Neural cell (in vitro differentiated cells): ENCODE data around the gene NUDT8.

Experiments
- EP300 ChIP-seq: fragments of 450-650 bp; conservative IDR thresholded peaks from 2 replicates; pipeline ENCODE4 v1.6.1; 2014; ENCODE audit warnings: antibody characterized with exemption, mild to moderate bottlenecking, moderate library complexity; ENCODE audit not compliant: poor library complexity, severe bottlenecking
- TF ChIP-seq, protein P1 (sequence below): fragments of 450-650 bp; IDR thresholded peaks from 2 replicates; pipeline ENCODE4 v1.5.1; 2014; ENCODE audit warnings: antibody characterized with exemption, mild to moderate bottlenecking, moderate library complexity; ENCODE audit not compliant: poor library complexity, severe bottlenecking

DNA sequence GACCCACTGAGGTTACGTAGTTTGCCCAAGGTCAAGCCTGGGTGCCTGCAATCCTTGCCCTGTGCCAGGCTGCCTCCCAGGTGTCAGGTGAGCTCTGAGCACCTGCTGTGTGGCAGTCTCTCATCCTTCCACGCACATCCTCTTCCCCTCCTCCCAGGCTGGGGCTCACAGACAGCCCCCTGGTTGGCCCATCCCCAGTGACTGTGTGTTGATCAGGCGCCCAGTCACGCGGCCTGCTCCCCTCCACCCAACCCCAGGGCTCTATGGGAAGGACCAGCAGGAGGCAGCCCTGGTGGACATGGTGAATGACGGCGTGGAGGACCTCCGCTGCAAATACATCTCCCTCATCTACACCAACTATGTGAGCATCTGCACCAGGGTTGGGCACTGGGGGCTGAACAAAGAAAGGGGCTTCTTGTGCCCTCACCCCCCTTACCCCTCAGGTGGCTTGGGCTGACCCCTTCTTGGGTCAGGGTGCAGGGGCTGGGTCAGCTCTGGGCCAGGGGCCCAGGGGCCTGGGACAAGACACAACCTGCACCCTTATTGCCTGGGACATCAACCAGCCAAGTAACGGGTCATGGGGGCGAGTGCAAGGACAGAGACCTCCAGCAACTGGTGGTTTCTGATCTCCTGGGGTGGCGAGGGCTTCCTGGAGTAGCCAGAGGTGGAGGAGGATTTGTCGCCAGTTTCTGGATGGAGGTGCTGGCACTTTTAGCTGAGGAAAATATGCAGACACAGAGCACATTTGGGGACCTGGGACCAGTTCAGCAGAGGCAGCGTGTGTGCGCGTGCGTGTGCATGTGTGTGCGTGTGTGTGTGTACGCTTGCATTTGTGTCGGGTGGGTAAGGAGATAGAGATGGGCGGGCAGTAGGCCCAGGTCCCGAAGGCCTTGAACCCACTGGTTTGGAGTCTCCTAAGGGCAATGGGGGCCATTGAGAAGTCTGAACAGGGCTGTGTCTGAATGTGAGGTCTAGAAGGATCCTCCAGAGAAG is 44.6 kb downstream of the NUDT8 start:
- no peak for TF ChIP-seq EP300
- TF ChIP-seq, protein P1, sequence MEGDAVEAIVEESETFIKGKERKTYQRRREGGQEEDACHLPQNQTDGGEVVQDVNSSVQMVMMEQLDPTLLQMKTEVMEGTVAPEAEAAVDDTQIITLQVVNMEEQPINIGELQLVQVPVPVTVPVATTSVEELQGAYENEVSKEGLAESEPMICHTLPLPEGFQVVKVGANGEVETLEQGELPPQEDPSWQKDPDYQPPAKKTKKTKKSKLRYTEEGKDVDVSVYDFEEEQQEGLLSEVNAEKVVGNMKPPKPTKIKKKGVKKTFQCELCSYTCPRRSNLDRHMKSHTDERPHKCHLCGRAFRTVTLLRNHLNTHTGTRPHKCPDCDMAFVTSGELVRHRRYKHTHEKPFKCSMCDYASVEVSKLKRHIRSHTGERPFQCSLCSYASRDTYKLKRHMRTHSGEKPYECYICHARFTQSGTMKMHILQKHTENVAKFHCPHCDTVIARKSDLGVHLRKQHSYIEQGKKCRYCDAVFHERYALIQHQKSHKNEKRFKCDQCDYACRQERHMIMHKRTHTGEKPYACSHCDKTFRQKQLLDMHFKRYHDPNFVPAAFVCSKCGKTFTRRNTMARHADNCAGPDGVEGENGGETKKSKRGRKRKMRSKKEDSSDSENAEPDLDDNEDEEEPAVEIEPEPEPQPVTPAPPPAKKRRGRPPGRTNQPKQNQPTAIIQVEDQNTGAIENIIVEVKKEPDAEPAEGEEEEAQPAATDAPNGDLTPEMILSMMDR, result no peak
